Fibroblast of lung (primary cell): ENCODE data around the gene PRDM11. TPM values are rescaled to one million over a fixed set of nuclear protein-coding genes. Genes with fewer than 3 reads are reported as not detected.

Experiments
- DNase-seq, 2 donors: peaks; one replicate each; pipeline versions ENCODE4 v3.0.0 to v3.0.0-alpha.2; 2010; ENCODE audit warnings: low read depth in 2 of 2
- H2AFZ ChIP-seq: 2 replicates; pipeline ENCODE4 v1.5.1; 2012; ENCODE audit warnings: low read length, control low read depth, inconsistent platforms
- H3K27ac ChIP-seq: 2 replicates; pipeline ENCODE4 v1.5.1; 2011; ENCODE audit warnings: low read length, control low read depth; ENCODE audit not compliant: insufficient read depth
- H3K27me3 ChIP-seq: 2 replicates; pipeline ENCODE4 v1.5.1; 2011; ENCODE audit warnings: mild to moderate bottlenecking, low read length; ENCODE audit not compliant: control insufficient read depth, insufficient read depth
- H3K36me3 ChIP-seq: 2 replicates; pipeline ENCODE4 v1.5.1; 2011; ENCODE audit warnings: low read length; ENCODE audit not compliant: control insufficient read depth, insufficient read depth
- H3K4me1 ChIP-seq: 2 replicates; pipeline ENCODE4 v1.5.1; 2011; ENCODE audit warnings: low read length; ENCODE audit not compliant: control insufficient read depth, insufficient read depth; ENCODE audit errors: extremely low read depth
- H3K4me2 ChIP-seq: 2 replicates; pipeline ENCODE4 v1.5.1; 2011; ENCODE audit warnings: low read length, control low read depth; ENCODE audit not compliant: insufficient read depth; ENCODE audit errors: extremely low read depth
- H3K4me3 ChIP-seq, 4 experiments: fragments of 200-600 bp in 1 of 4; sonication (generic) in 1 of 4; replicated peaks in 1 of 4; 2 replicates each; pipeline ENCODE4 v1.5.1; 2011 to 2016; ENCODE audit warnings: low read length in 4 of 4, low read depth in 3 of 4, mild to moderate bottlenecking in 3 of 4, control low read depth in 2 of 4, inconsistent platforms in 1 of 4, mixed read lengths in 1 of 4; ENCODE audit not compliant: insufficient read depth in 1 of 4; ENCODE audit errors: control extremely low read depth in 1 of 4
- H3K79me2 ChIP-seq: 2 replicates; pipeline ENCODE4 v1.5.1; 2012; ENCODE audit warnings: mild to moderate bottlenecking, low read length, inconsistent platforms; ENCODE audit not compliant: control insufficient read depth, insufficient read depth
- H3K9ac ChIP-seq: 2 replicates; pipeline ENCODE4 v1.5.1; 2011; ENCODE audit warnings: mild to moderate bottlenecking, low read length, control low read depth; ENCODE audit not compliant: insufficient read depth
- H3K9me3 ChIP-seq: 2 replicates; pipeline ENCODE4 v1.5.1; 2012; ENCODE audit warnings: low read depth, low read length; ENCODE audit not compliant: control insufficient read depth, insufficient read depth
- H4K20me1 ChIP-seq: 2 replicates; pipeline ENCODE4 v1.5.1; 2011; ENCODE audit warnings: low read length; ENCODE audit not compliant: control insufficient read depth, insufficient read depth; ENCODE audit errors: extremely low read depth
- EZH2 ChIP-seq: IDR thresholded peaks from 2 replicates; pipeline ENCODE4 v1.5.1; 2012; ENCODE audit warnings: low read length, control low read depth, mild to moderate bottlenecking; ENCODE audit errors: missing control alignments
- polyA plus RNA-seq, 2 donors: library from polyadenylated mRNA; depleted of rRNA in 1 of 2; stranded (reverse) in 1 of 2; unstranded in 1 of 2; fragments of >200 nt; gene quantifications; 2 replicates each; pipeline ENCODE4 v1.2.1, GENCODE V29; 2011 to 2012; ENCODE audit warnings: missing spikeins in 1 of 2
- total RNA-seq: library from RNA; depleted of rRNA; stranded (reverse); fragments of >200 nt; gene quantifications from 2 replicates; pipeline ENCODE4 v1.2.1, GENCODE V29; 2014
- TF ChIP-seq, protein P1 (sequence below), 2 donors: IDR thresholded peaks in 1 of 2; conservative IDR thresholded peaks in 1 of 2; 1 replicate in 1 of 2; 2 replicates in 1 of 2; pipeline ENCODE4 v1.5.1; 2011 to 2012; ENCODE audit warnings: low read length in 2 of 2, control low read depth in 1 of 2, inconsistent platforms in 1 of 2, low read depth in 1 of 2, mild to moderate bottlenecking in 1 of 2

The PRDM11 gene
- total and polyA plus RNA-seq, 2 donors (not counting 1 experiment from before 2014, with no cell fraction given): 3.1 to 4.0 TPM

DNA sequence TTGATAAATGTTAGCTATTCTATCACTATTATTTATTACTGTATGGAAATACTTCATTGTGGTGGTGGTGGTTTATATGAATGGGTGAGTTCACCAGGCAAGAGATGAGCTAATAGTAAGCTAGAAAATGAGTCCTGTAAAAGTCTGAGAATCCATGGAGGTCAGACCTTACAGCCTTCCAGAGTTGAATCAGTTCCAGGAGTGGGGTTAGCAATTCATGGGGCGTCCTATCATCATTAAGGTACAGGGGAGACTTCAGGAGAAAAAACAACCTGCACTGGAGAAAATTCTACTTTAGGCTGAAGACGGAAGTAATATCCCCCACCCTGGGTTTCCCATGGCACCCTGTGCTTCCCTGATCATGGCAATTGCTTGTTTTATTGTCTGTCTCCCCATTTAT is 133.2 kb downstream of the PRDM11 start:
- Histone ChIP-seq H3K27me3 (peaks cover 6% of the 10 kb centered on the region), H3K36me3 (no peaks in the 10 kb centered on the region), H2AFZ (no peak overlapping the region), H3K27ac (no peak overlapping the region), H3K4me3 (no peak overlapping the region), H3K9me3 (no peaks in the 10 kb centered on the region), H4K20me1 (no peaks in the 10 kb centered on the region), H3K9ac (no peak overlapping the region), H3K79me2 (no peaks in the 10 kb centered on the region), H3K4me2 (no peak overlapping the region), H3K4me1 (no peaks in the 10 kb centered on the region)
- no peak for DNase-seq
- TF ChIP-seq EZH2: no peak
- TF ChIP-seq, protein P1, sequence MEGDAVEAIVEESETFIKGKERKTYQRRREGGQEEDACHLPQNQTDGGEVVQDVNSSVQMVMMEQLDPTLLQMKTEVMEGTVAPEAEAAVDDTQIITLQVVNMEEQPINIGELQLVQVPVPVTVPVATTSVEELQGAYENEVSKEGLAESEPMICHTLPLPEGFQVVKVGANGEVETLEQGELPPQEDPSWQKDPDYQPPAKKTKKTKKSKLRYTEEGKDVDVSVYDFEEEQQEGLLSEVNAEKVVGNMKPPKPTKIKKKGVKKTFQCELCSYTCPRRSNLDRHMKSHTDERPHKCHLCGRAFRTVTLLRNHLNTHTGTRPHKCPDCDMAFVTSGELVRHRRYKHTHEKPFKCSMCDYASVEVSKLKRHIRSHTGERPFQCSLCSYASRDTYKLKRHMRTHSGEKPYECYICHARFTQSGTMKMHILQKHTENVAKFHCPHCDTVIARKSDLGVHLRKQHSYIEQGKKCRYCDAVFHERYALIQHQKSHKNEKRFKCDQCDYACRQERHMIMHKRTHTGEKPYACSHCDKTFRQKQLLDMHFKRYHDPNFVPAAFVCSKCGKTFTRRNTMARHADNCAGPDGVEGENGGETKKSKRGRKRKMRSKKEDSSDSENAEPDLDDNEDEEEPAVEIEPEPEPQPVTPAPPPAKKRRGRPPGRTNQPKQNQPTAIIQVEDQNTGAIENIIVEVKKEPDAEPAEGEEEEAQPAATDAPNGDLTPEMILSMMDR (conservative IDR thresholded peaks at IDR 0.05 in 1 of 2, IDR thresholded peaks at IDR 0.05 in 1 of 2; ENCODE audit: low read depth in 1 of 2, low read length in 2 of 2): no peak

DNA sequence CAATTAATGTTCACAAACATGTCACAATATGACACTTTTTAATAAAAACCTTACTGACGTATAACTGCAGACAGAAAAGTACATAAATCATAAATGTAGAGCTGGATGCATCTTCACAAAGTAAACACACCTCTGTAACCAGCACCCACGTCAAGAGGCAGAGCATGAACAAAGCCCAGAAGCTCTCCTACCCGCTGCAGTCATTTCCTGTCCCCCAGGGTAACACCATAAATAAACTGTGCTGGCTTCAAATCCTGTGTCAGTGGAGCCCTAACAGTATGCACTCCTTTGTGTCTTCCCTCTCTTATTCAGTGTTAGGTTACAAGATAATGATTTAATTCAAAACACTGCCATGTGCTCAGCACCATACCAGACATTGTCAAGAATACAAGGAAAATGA is 134.0 kb downstream of the PRDM11 start:
- Histone ChIP-seq H2AFZ (no peak overlapping the region), H3K9ac (no peak overlapping the region), H3K79me2 (no peaks in the 10 kb centered on the region), H3K4me2 (no peak overlapping the region), H3K27ac (no peak overlapping the region), H3K4me1 (no peaks in the 10 kb centered on the region), H4K20me1 (no peaks in the 10 kb centered on the region), H3K4me3 (no peak overlapping the region), H3K27me3 (peaks cover 6% of the 10 kb centered on the region), H3K36me3 (no peaks in the 10 kb centered on the region), H3K9me3 (no peaks in the 10 kb centered on the region)
- no peak for TF ChIP-seq EZH2
- no peak for DNase-seq

DNA sequence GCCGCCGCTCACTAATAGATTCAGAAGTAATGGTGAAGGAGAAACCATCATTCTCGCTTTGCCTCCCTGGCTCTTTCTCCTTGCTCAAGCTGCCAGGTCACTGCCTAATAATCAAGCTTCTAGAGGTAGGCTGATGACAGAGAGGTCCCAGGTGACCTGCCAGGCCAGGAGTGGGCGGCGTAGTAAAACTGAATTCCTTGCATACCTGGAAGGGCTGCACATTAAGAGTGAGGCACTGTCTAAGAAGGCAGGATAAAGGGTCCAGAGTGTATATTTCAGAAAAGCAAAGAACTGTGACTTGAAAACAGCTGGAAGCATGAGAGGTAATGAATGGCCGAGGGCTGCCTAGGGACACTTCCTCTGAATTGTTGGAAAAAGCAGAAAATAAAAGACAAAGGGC is 135.6 kb downstream of the PRDM11 start:
- H3K4me1 ChIP-seq: no peaks in the 10 kb centered on the region
- TF ChIP-seq, protein P1 (conservative IDR thresholded peaks at IDR 0.05 in 1 of 2, IDR thresholded peaks at IDR 0.05 in 1 of 2; ENCODE audit: low read depth in 1 of 2, low read length in 2 of 2): no peak
- no peak for TF ChIP-seq EZH2
- H3K4me3 ChIP-seq: no peak overlapping the region
- H3K9me3 ChIP-seq: no peaks in the 10 kb centered on the region
- DNase-seq: no peak
- peaks cover 13% of the 10 kb centered on the region for H3K27me3 ChIP-seq
- H3K27ac ChIP-seq: no peak overlapping the region
- H3K4me2 ChIP-seq: no peak overlapping the region
- no peaks in the 10 kb centered on the region for H3K79me2 ChIP-seq
- no peaks in the 10 kb centered on the region for H3K36me3 ChIP-seq
- H4K20me1 ChIP-seq: no peaks in the 10 kb centered on the region
- no peak overlapping the region for H2AFZ ChIP-seq
- H3K9ac ChIP-seq: no peak overlapping the region

Other genes with a start within 250 kb of the PRDM11 start
- gene TP53I11, start 195.8 kb upstream of the PRDM11 start, total RNA-seq: 19.5 and 54.0 TPM in 2 replicates
- 14.8 and 53.2 TPM in 2 replicates for gene TP53I11, start 195.8 kb upstream of the PRDM11 start, polyA plus RNA-seq
- not detected in 2 replicates for gene SYT13, start 139.7 kb downstream of the PRDM11 start, total RNA-seq
- gene SYT13, start 139.7 kb downstream of the PRDM11 start, polyA plus RNA-seq: not detected in 2 replicates